Glutamatergic neuron (in vitro differentiated cells): Measurements from ENCODE around the gene NCEH1. TPM values are rescaled to one million over a fixed set of nuclear protein-coding genes. Genes with fewer than 3 reads are reported as not detected.

ENCODE experiments used
- DNase-seq: peaks from one replicate; pipeline ENCODE4 v3.0.0; 2022
- H3K27ac Mint-ChIP-seq: one replicate; pipeline ENCODE4 v1.8.0; 2020; ENCODE audit warnings: mild to moderate bottlenecking, mixed read lengths, inconsistent platforms; ENCODE audit not compliant: unreplicated experiment
- H3K27me3 Mint-ChIP-seq: one replicate; pipeline ENCODE4 v1.8.0; 2020; ENCODE audit warnings: mild to moderate bottlenecking, moderate library complexity, mixed read lengths, inconsistent platforms; ENCODE audit not compliant: unreplicated experiment
- H3K36me3 Mint-ChIP-seq: one replicate; pipeline ENCODE4 v1.8.0; 2020; ENCODE audit warnings: mild to moderate bottlenecking, mixed read lengths, inconsistent platforms; ENCODE audit not compliant: unreplicated experiment
- H3K4me1 Mint-ChIP-seq: one replicate; pipeline ENCODE4 v1.8.0; 2020; ENCODE audit warnings: mild to moderate bottlenecking, low read depth, mixed read lengths, inconsistent platforms; ENCODE audit not compliant: unreplicated experiment
- H3K4me3 Mint-ChIP-seq: one replicate; pipeline ENCODE4 v1.8.0; 2020; ENCODE audit warnings: mild to moderate bottlenecking, mixed read lengths, inconsistent platforms; ENCODE audit not compliant: unreplicated experiment
- H3K9me3 Mint-ChIP-seq: one replicate; pipeline ENCODE4 v1.8.0; 2020; ENCODE audit warnings: mild to moderate bottlenecking, moderate library complexity, mixed read lengths, inconsistent platforms; ENCODE audit not compliant: unreplicated experiment
- CTCF ChIP-seq: fragments of 200-600 bp; sonication (generic); IDR thresholded peaks from one replicate; pipeline ENCODE4 v1.5.0; 2021; ENCODE audit not compliant: partially characterized antibody, unreplicated experiment
- total RNA-seq: library from RNA; stranded (reverse); fragmentation: NEBNext Ultra II Directional; extraction: Animal tissue kit (Norgen Biotek cat#: 25700); gene quantifications from one replicate; pipeline ENCODE4 v1.2.1, GENCODE V29; 2021; ENCODE audit not compliant: unreplicated experiment

The NCEH1 gene
- total RNA-seq, 1 donor from 2014 or later: 1.5 TPM

- Mint-ChIP-seq H3K27ac (no peak overlapping the region), H3K27me3 (no peaks in the 10 kb centered on the region), H3K4me1 (peaks cover 7% of the 10 kb centered on the region), H3K4me3 (peak overlapping the region; percentile 97), H3K36me3 (no peaks in the 10 kb centered on the region), H3K9me3 (peaks cover 2% of the 10 kb centered on the region)
- peak; percentile 18 for DNase-seq
- TF ChIP-seq CTCF: no peak
Measured at GRCh38 chr3:172751175-172751704, 40.4 kb upstream of the NCEH1 start.

GRCh38 chr3:172750368-172751174 is 39.7 kb upstream of the NCEH1 start, which contains the start of gene ECT2:
Gene ECT2 (plus strand): TSS chr3:172750726. CDS start chr3:172754531, 3,805 bp downstream.
- H3K27me3 Mint-ChIP-seq: no peaks in the 10 kb centered on the region
- H3K4me1 Mint-ChIP-seq: peaks cover 7% of the 10 kb centered on the region

DNA sequence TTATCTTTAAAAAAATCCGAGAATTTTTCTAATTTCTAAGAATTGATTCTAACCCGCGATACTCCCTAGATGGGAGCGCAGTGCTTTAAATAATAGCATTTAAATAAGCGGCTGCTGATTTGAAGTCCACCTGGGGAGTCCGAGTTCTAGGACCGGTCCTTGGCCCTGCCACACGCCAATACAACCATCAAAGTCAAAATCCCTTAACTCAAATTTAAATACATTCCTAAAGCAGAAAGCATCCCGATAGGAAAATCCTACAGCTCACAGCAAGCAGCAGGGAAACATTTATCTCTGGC is 39.2 kb upstream of the NCEH1 start:
- Mint-ChIP-seq H3K4me1 (peaks cover 7% of the 10 kb centered on the region), H3K27me3 (no peaks in the 10 kb centered on the region), H3K4me3 (peak overlapping the region; percentile 97), H3K36me3 (no peaks in the 10 kb centered on the region), H3K27ac (peak overlapping the region; percentile 53), H3K9me3 (peaks cover 2% of the 10 kb centered on the region)
- DNase-seq: no peak
- no peak for TF ChIP-seq CTCF

More at GRCh38 chr3:172750368-172751174, 39.7 kb upstream of the NCEH1 start, which contains the start of gene ECT2:
- peak within 1 kb of the TSS; percentile 53 for H3K27ac Mint-ChIP-seq
- H3K4me3 Mint-ChIP-seq: peak within 1 kb of the TSS; percentile 97
- peaks cover 2% of the 10 kb centered on the region for H3K9me3 Mint-ChIP-seq
- peak; percentile 95 for DNase-seq
- peak; percentile 66 for TF ChIP-seq CTCF
- H3K36me3 Mint-ChIP-seq: no peaks in the 10 kb centered on the region

GRCh38 chr3:172749230-172749965 is 38.5 kb upstream of the NCEH1 start:
- H3K36me3 Mint-ChIP-seq: no peaks in the 10 kb centered on the region
- H3K27ac Mint-ChIP-seq: no peak overlapping the region
- no peaks in the 10 kb centered on the region for H3K27me3 Mint-ChIP-seq
- peaks cover 7% of the 10 kb centered on the region for H3K4me1 Mint-ChIP-seq
- TF ChIP-seq CTCF: no peak
- peak overlapping the region; percentile 97 for H3K4me3 Mint-ChIP-seq
- DNase-seq: no peak
- H3K9me3 Mint-ChIP-seq: peaks cover 2% of the 10 kb centered on the region
